ENCODE data around the gene CTRL. TPM values are rescaled to one million over a fixed set of nuclear protein-coding genes. Genes with fewer than 3 reads are reported as not detected.

The CTRL gene
- total RNA-seq, 1 donor, result 0.27 TPM

- TF ChIP-seq CTCF (IDR thresholded peaks at IDR 0.05; ENCODE audit: insufficient read depth, low read length), result no peak
- H3K4me3 ChIP-seq (ENCODE audit: low read depth, low read length), result no peak overlapping the region
- no peak for DNase-seq (ENCODE audit: low read depth)
Measured at GRCh38 chr16:67971111-67971510, 39.4 kb upstream of the CTRL start.

GRCh38 chr16:67969254-67970039 lies 37.8 kb upstream of the CTRL start:
- DNase-seq (ENCODE audit: low read depth), result peak; percentile 22
- peak overlapping the region; percentile 89 for H3K4me3 ChIP-seq (ENCODE audit: low read depth, low read length)
- no peak for TF ChIP-seq CTCF (IDR thresholded peaks at IDR 0.05; ENCODE audit: insufficient read depth, low read length)

GRCh38 chr16:67968400-67969253 lies 37.0 kb upstream of the CTRL start, which contains the start of gene SLC12A4:
Gene SLC12A4 (minus strand): TSS chr16:67968637. CDS start chr16:67968553, 84 bp downstream.
- TF ChIP-seq CTCF (IDR thresholded peaks at IDR 0.05; ENCODE audit: insufficient read depth, low read length), result peak; percentile 10
- peak within 1 kb of the TSS; percentile 89 for H3K4me3 ChIP-seq (ENCODE audit: low read depth, low read length)
- peak; percentile 57 for DNase-seq (ENCODE audit: low read depth)

GRCh38 chr16:67967958-67968399 lies 36.3 kb upstream of the CTRL start:
- peak overlapping the region; percentile 89 for H3K4me3 ChIP-seq (ENCODE audit: low read depth, low read length)
- peak; percentile 32 for DNase-seq (ENCODE audit: low read depth)
- TF ChIP-seq CTCF (IDR thresholded peaks at IDR 0.05; ENCODE audit: insufficient read depth, low read length), result no peak

GRCh38 chr16:67967183-67967957 lies 35.7 kb upstream of the CTRL start:
- peak overlapping the region; percentile 89 for H3K4me3 ChIP-seq (ENCODE audit: low read depth, low read length)
- TF ChIP-seq CTCF (IDR thresholded peaks at IDR 0.05; ENCODE audit: insufficient read depth, low read length), result no peak
- peak; percentile 16 for DNase-seq (ENCODE audit: low read depth)

- peak; percentile 66 for DNase-seq (ENCODE audit: low read depth)
- TF ChIP-seq CTCF (IDR thresholded peaks at IDR 0.05; ENCODE audit: insufficient read depth, low read length), result no peak
- peak overlapping the region; percentile 89 for H3K4me3 ChIP-seq (ENCODE audit: low read depth, low read length)
Measured at GRCh38 chr16:67966549-67967182, 35.0 kb upstream of the CTRL start.
